ENCODE results near the gene DLGAP4. TPM values are rescaled to one million over a fixed set of nuclear protein-coding genes. Genes with fewer than 3 reads are reported as not detected.

Gene DLGAP4
- total RNA-seq, 1 donor = 18.1 TPM

- peaks cover 37% of the 10 kb centered on the region for H3K4me1 ChIP-seq (ENCODE audit: insufficient read depth, low read length)
- peaks cover 41% of the 10 kb centered on the region for H3K36me3 ChIP-seq (ENCODE audit: insufficient read depth, low read length)
- H3K4me2 ChIP-seq (ENCODE audit: insufficient read depth, low read length) = peak overlapping the region; percentile 94
- H3K27ac ChIP-seq (ENCODE audit: low read depth, low read length) = peak overlapping the region; percentile 86
- H3K4me3 ChIP-seq (ENCODE audit: insufficient read depth, low read length) = peak overlapping the region; percentile 99
- TF ChIP-seq CTCF (IDR thresholded peaks at IDR 0.05; ENCODE audit: extremely low read depth, low read depth, low read length) = no peak
- no peaks in the 10 kb centered on the region for H3K9me3 ChIP-seq (ENCODE audit: low read depth, low read length)
- DNase-seq (ENCODE audit: insufficient read length, low spot score, missing footprints) = peak; percentile 98
- peaks cover 60% of the 10 kb centered on the region for H4K20me1 ChIP-seq (ENCODE audit: insufficient read depth, low read length)
- no peaks in the 10 kb centered on the region for H3K27me3 ChIP-seq (ENCODE audit: insufficient read depth, low read length)
- H2AFZ ChIP-seq (ENCODE audit: low read length) = no peak overlapping the region
- peaks cover 57% of the 10 kb centered on the region for H3K79me2 ChIP-seq (ENCODE audit: insufficient read depth, low read length)
These were observed 237.3 kb downstream of the DLGAP4 start for GRCh38 chr20:36543184-36544133.

GRCh38 chr20:36544134-36545018 is 238.2 kb downstream of the DLGAP4 start:
- Histone ChIP-seq H2AFZ (ENCODE audit: low read length) (no peak overlapping the region), H3K9me3 (ENCODE audit: low read depth, low read length) (no peaks in the 10 kb centered on the region), H3K36me3 (ENCODE audit: insufficient read depth, low read length) (peaks cover 49% of the 10 kb centered on the region), H3K4me1 (ENCODE audit: insufficient read depth, low read length) (peaks cover 37% of the 10 kb centered on the region), H3K79me2 (ENCODE audit: insufficient read depth, low read length) (peaks cover 57% of the 10 kb centered on the region), H3K4me2 (ENCODE audit: insufficient read depth, low read length) (peak overlapping the region; percentile 94), H3K27me3 (ENCODE audit: insufficient read depth, low read length) (no peaks in the 10 kb centered on the region), H4K20me1 (ENCODE audit: insufficient read depth, low read length) (peaks cover 67% of the 10 kb centered on the region), H3K4me3 (ENCODE audit: insufficient read depth, low read length) (peak overlapping the region; percentile 99), H3K27ac (ENCODE audit: low read depth, low read length) (peak overlapping the region; percentile 86)
- peak; percentile 98 for DNase-seq (ENCODE audit: insufficient read length, low spot score, missing footprints)
- TF ChIP-seq CTCF (IDR thresholded peaks at IDR 0.05; ENCODE audit: extremely low read depth, low read depth, low read length) = peak; percentile 7

- TF ChIP-seq CTCF (IDR thresholded peaks at IDR 0.05; ENCODE audit: extremely low read depth, low read depth, low read length) = no peak
- Histone ChIP-seq H3K9me3 (ENCODE audit: low read depth, low read length) (no peaks in the 10 kb centered on the region), H3K4me2 (ENCODE audit: insufficient read depth, low read length) (no peak overlapping the region), H4K20me1 (ENCODE audit: insufficient read depth, low read length) (peaks cover 81% of the 10 kb centered on the region), H3K27me3 (ENCODE audit: insufficient read depth, low read length) (no peaks in the 10 kb centered on the region), H3K4me3 (ENCODE audit: insufficient read depth, low read length) (no peak overlapping the region), H3K36me3 (ENCODE audit: insufficient read depth, low read length) (peaks cover 56% of the 10 kb centered on the region), H3K27ac (ENCODE audit: low read depth, low read length) (no peak overlapping the region), H3K79me2 (ENCODE audit: insufficient read depth, low read length) (peaks cover 57% of the 10 kb centered on the region), H2AFZ (ENCODE audit: low read length) (no peak overlapping the region), H3K4me1 (ENCODE audit: insufficient read depth, low read length) (peaks cover 28% of the 10 kb centered on the region)
- DNase-seq (ENCODE audit: insufficient read length, low spot score, missing footprints) = no peak
These were observed 240.1 kb downstream of the DLGAP4 start for GRCh38 chr20:36546111-36546736.

Measured in osteoblast (primary cell).